Breast epithelium (tissue), 4 donors: ENCODE results near the gene RNF126. TPM values are rescaled to one million over a fixed set of nuclear protein-coding genes. Genes with fewer than 3 reads are reported as not detected.
"Not testable (repeated sequence)": the region's sequence is repeated elsewhere in the genome, so short reads cannot be mapped to it uniquely, and the experiment has no call there.

Source experiments
- DNase-seq, 2 donors: peaks; one replicate each; pipeline ENCODE4 v3.0.0-alpha.2; 2019; ENCODE audit warnings: low spot score in 2 of 2
- H3K27ac ChIP-seq, 2 donors: fragments of 200-600 bp; sonication (generic) in 1 of 2; one replicate each; pipeline ENCODE4 v1.5.1; 2016 to 2019; ENCODE audit warnings: mild to moderate bottlenecking in 1 of 2
- H3K27me3 ChIP-seq, 2 donors: fragments of 200-600 bp; sonication (generic) in 1 of 2; one replicate each; pipeline versions ENCODE4 v1.5.1 to v1.6.0; 2017 to 2019; ENCODE audit warnings: control low read depth in 1 of 2, mild to moderate bottlenecking in 1 of 2
- H3K36me3 ChIP-seq: fragments of 200-600 bp; one replicate; pipeline ENCODE4 v1.5.1; 2019
- H3K4me1 ChIP-seq, 2 donors: fragments of 200-600 bp; sonication (generic); one replicate each; pipeline ENCODE4 v1.5.1; 2016 to 2019; ENCODE audit warnings: control low read depth in 1 of 2
- H3K4me3 ChIP-seq, 3 donors: fragments of 200-600 bp; sonication (generic); 1 replicate in 2 of 3; 2 replicates in 1 of 3; pipeline ENCODE4 v1.5.1; 2016 to 2019; ENCODE audit warnings: mild to moderate bottlenecking in 3 of 3, moderate library complexity in 2 of 3
- H3K9me3 ChIP-seq, 2 donors: fragments of 200-600 bp; sonication (generic) in 1 of 2; one replicate each; pipeline ENCODE4 v1.5.1; 2016 to 2019; ENCODE audit warnings: control low read depth in 1 of 2
- CTCF ChIP-seq, 3 donors: fragments of 450-650 bp; IDR thresholded peaks; one replicate each; pipeline ENCODE4 v1.5.1; 2016 to 2017; ENCODE audit warnings: antibody characterized with exemption in 3 of 3, mild to moderate bottlenecking in 3 of 3, moderate library complexity in 3 of 3
- POLR2A ChIP-seq: fragments of 450-650 bp; IDR thresholded peaks from one replicate; pipeline ENCODE4 v1.6.1; 2016; ENCODE audit warnings: antibody characterized with exemption, mild to moderate bottlenecking, moderate library complexity
- POLR2AphosphoS5 ChIP-seq, 3 donors: sonication (generic); formaldehyde crosslinking; IDR thresholded peaks; one replicate each; pipeline ENCODE4 v1.6.1; 2017; ENCODE audit warnings: antibody characterized with exemption in 3 of 3
- intact Hi-C: fragments of 100-400 bp; cut with DNase I; formaldehyde crosslinking; loops from one replicate; pipeline ENCODE4 v1.15.1; 2023; ENCODE audit warnings: low total_unique reads
- total RNA-seq, 3 donors: library from RNA; depleted of rRNA; stranded (reverse); fragments of >200 nt; gene quantifications; one replicate each; pipeline ENCODE4 v1.1.0, GENCODE V29; 2016

RNF126 gene
- total RNA-seq, 3 donors from 2014 or later, result 41.1 to 46.5 (median 46.2) TPM

- intact Hi-C loops, result no loop called here
- DNase-seq, result no peak
- Histone ChIP-seq H3K27ac (no peak overlapping the region), H3K4me1 (no peaks in the 10 kb centered on the region), H3K27me3 (no peaks in the 10 kb centered on the region), H3K36me3 (no peaks in the 10 kb centered on the region), H3K4me3 (no peak overlapping the region), H3K9me3 (no peaks in the 10 kb centered on the region)
- TF ChIP-seq POLR2AphosphoS5 (IDR thresholded peaks at IDR 0.05) (no peak), CTCF (IDR thresholded peaks at IDR 0.05) (no peak), POLR2A (no peak)
Observed at GRCh38 chr19:624433-625109, 38.4 kb downstream of the RNF126 start.

GRCh38 chr19:623974-624373, 39.0 kb downstream of the RNF126 start:
- no peak for DNase-seq
- no peaks in the 10 kb centered on the region for H3K27me3 ChIP-seq
- no peaks in the 10 kb centered on the region for H3K36me3 ChIP-seq
- intact Hi-C loops, result no loop called here
- H3K4me3 ChIP-seq, result no peak overlapping the region
- no peak overlapping the region for H3K27ac ChIP-seq
- H3K4me1 ChIP-seq, result no peaks in the 10 kb centered on the region
- no peaks in the 10 kb centered on the region for H3K9me3 ChIP-seq
- TF ChIP-seq POLR2AphosphoS5 (IDR thresholded peaks at IDR 0.05) (no peak), CTCF (IDR thresholded peaks at IDR 0.05) (no peak), POLR2A (no peak)

DNA sequence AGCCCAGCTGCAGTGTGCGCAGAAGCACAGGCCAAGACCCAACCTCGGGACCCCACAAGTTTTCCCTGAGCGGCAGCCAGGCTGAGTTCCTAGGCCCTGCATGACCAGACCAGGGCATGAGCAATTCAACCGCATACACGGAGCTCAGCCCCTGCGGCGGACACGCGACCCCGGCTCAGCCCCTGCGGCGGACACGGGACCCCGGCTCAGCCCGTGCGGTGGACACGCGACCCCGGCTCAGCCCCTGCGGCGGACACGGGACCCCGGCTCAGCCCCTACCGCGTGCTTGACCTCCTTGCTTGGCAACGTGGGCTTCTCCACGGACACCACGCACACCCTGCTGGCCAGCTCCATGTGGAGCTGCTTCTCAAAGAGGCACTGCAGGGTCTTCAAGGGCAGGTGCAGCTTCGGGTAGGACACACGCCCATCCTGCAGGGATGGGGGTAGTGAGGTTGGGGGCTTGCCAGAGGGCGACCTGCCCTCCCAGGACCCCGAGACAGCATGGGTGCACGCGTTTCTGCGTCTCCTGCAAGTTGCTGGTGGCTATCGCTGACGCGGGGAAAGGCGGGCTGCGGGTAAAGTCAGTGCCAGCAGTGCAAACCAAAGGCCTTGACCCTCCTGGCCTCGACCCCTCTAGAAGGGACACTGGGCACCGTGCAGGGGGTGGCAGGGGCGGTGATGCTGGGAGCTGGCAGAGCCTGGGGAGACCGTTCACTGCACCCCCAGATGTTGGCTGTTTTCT, 39.7 kb downstream of the RNF126 start:
- TF ChIP-seq POLR2AphosphoS5 (IDR thresholded peaks at IDR 0.05) (no peak), CTCF (IDR thresholded peaks at IDR 0.05) (no peak), POLR2A (no peak)
- H3K27me3 ChIP-seq, result no peaks in the 10 kb centered on the region
- no peak for DNase-seq
- H3K9me3 ChIP-seq, result no peaks in the 10 kb centered on the region
- no peak overlapping the region for H3K4me3 ChIP-seq
- no peaks in the 10 kb centered on the region for H3K36me3 ChIP-seq
- no peak overlapping the region for H3K27ac ChIP-seq
- no peaks in the 10 kb centered on the region for H3K4me1 ChIP-seq
- intact Hi-C loops, result no loop called here

DNA sequence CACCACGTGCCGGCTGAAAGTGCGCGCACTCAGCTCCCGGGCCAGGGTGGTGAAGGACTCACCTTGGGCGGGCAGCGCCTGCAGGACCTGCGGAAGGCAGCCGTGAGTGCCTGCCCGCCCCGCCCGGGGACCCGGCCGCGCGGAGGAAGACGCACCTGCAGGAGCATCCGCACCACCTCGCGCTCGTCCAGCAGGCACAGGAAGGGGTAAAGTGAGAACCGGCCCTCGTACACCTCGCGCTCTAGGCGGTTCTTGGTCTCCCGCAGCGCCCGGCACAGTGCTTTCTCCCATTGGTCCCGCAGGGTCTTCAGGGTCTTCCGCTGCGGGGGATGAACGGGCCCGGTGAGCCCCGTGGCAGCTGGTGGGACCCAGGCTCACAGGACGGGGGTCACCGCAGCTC, 40.3 kb downstream of the RNF126 start:
- H3K36me3 ChIP-seq, result no peaks in the 10 kb centered on the region
- H3K4me3 ChIP-seq, result no peak overlapping the region
- H3K9me3 ChIP-seq, result no peaks in the 10 kb centered on the region
- H3K4me1 ChIP-seq, result no peaks in the 10 kb centered on the region
- intact Hi-C loops, result no loop called here
- no peak for DNase-seq
- no peaks in the 10 kb centered on the region for H3K27me3 ChIP-seq
- H3K27ac ChIP-seq, result no peak overlapping the region
- TF ChIP-seq CTCF (IDR thresholded peaks at IDR 0.05) (no peak), POLR2A (no peak), POLR2AphosphoS5 (IDR thresholded peaks at IDR 0.05) (no peak)

DNA sequence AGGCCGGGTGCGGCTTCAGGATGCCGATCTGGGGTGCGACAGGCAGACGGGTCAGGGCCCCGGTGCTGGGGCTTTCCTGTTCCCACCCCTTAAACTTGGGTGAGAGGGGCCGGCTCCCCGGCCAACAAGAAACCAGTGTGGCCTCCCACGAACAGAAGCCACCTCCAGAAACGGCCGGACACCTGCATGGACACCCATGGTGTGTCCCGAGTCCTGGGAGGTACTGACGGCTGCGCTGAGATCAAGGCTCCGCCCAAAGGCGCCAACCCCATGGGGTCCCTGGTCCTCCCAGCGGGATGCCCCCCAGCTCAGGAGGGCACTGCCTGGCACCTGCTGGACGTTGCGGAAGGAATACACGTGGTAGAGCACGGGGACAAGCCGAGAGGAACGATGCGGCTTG, 41.2 kb downstream of the RNF126 start:
- no peaks in the 10 kb centered on the region for H3K27me3 ChIP-seq
- no peaks in the 10 kb centered on the region for H3K36me3 ChIP-seq
- intact Hi-C loops, result no loop called here
- H3K4me3 ChIP-seq, result no peak overlapping the region
- DNase-seq, result no peak
- H3K9me3 ChIP-seq, result no peaks in the 10 kb centered on the region
- TF ChIP-seq POLR2AphosphoS5 (IDR thresholded peaks at IDR 0.05) (no peak), POLR2A (no peak), CTCF (IDR thresholded peaks at IDR 0.05) (no peak)
- H3K4me1 ChIP-seq, result no peaks in the 10 kb centered on the region
- no peak overlapping the region for H3K27ac ChIP-seq

GRCh38 chr19:621191-621590, 41.8 kb downstream of the RNF126 start:
- H3K36me3 ChIP-seq, H3K4me1 ChIP-seq, H3K9me3 ChIP-seq, intact Hi-C loops, H3K27ac ChIP-seq, H3K4me3 ChIP-seq, DNase-seq, H3K27me3 ChIP-seq: not testable (repeated sequence)
